H9 (cell line): Measurements from ENCODE around the gene CRELD2. TPM values are rescaled to one million over a fixed set of nuclear protein-coding genes. Genes with fewer than 3 reads are reported as not detected.

ENCODE experiments used
- DNase-seq: peaks from one replicate; pipeline ENCODE4 v3.0.0-alpha.2; 2017
- H2AFZ ChIP-seq: one replicate; pipeline ENCODE4 v1.6.1; 2013; ENCODE audit warnings: mild to moderate bottlenecking, low read length, control low read depth, moderate library complexity
- H2AK5ac ChIP-seq: 2 replicates; pipeline ENCODE4 v1.6.1; 2013; ENCODE audit warnings: low read length, control low read depth, mixed read lengths; ENCODE audit not compliant: insufficient read length
- H2BK120ac ChIP-seq: one replicate; pipeline ENCODE4 v1.6.1; 2013; ENCODE audit warnings: low read depth, mild to moderate bottlenecking, low read length, control low read depth, inconsistent platforms; ENCODE audit not compliant: poor library complexity, severe bottlenecking
- H2BK12ac ChIP-seq: 2 replicates; pipeline ENCODE4 v1.6.1; 2013; ENCODE audit warnings: low read length, control low read depth, mixed read lengths, low read depth; ENCODE audit not compliant: insufficient read length
- H2BK15ac ChIP-seq: 2 replicates; pipeline ENCODE4 v1.6.1; 2013; ENCODE audit warnings: low read depth, low read length, control low read depth
- H2BK20ac ChIP-seq: one replicate; pipeline ENCODE4 v1.6.1; 2013; ENCODE audit warnings: low read depth, mild to moderate bottlenecking, low read length, control low read depth, inconsistent platforms; ENCODE audit not compliant: poor library complexity, severe bottlenecking
- H2BK5ac ChIP-seq: 2 replicates; pipeline ENCODE4 v1.6.1; 2013; ENCODE audit warnings: low read length, control low read depth, mixed read lengths; ENCODE audit not compliant: insufficient read length
- H3K14ac ChIP-seq: 2 replicates; pipeline ENCODE4 v1.6.1; 2013; ENCODE audit warnings: low read length, control low read depth; ENCODE audit not compliant: insufficient read depth
- H3K18ac ChIP-seq: 2 replicates; pipeline ENCODE4 v1.6.1; 2013; ENCODE audit warnings: low read depth, mild to moderate bottlenecking, mixed read lengths, low read length, control low read depth; ENCODE audit not compliant: insufficient read length
- H3K23ac ChIP-seq: 2 replicates; pipeline ENCODE4 v1.6.1; 2013; ENCODE audit warnings: low read length, control low read depth, mixed read lengths, low read depth; ENCODE audit not compliant: insufficient read length
- H3K23me2 ChIP-seq: 2 replicates; pipeline ENCODE4 v1.6.1; 2013; ENCODE audit warnings: low read depth, mild to moderate bottlenecking, mixed read lengths, low read length, control low read depth; ENCODE audit not compliant: insufficient read length, poor library complexity, severe bottlenecking
- H3K27ac ChIP-seq: 2 replicates; pipeline ENCODE4 v1.5.1; 2013; ENCODE audit warnings: low read length, control low read depth, mixed read lengths, low read depth; ENCODE audit not compliant: insufficient read length
- H3K27me3 ChIP-seq: 2 replicates; pipeline ENCODE4 v1.6.1; 2013; ENCODE audit warnings: low read length, control low read depth, inconsistent platforms; ENCODE audit not compliant: insufficient read depth
- H3K4ac ChIP-seq: 2 replicates; pipeline ENCODE4 v1.6.1; 2013; ENCODE audit warnings: low read depth, mild to moderate bottlenecking, control low read depth, inconsistent platforms, low read length, moderate library complexity
- H3K4me1 ChIP-seq: 2 replicates; pipeline ENCODE4 v1.6.1; 2013; ENCODE audit warnings: low read length, control low read depth, inconsistent platforms; ENCODE audit not compliant: insufficient read depth
- H3K4me2 ChIP-seq: 2 replicates; pipeline ENCODE4 v1.6.1; 2013; ENCODE audit warnings: low read length, control low read depth, mixed read lengths; ENCODE audit not compliant: insufficient read length, insufficient read depth
- H3K56ac ChIP-seq: 2 replicates; pipeline ENCODE4 v1.6.1; 2013; ENCODE audit warnings: low read depth, mild to moderate bottlenecking, mixed read lengths, low read length, control low read depth; ENCODE audit not compliant: insufficient read length
- H3K79me1 ChIP-seq: 2 replicates; pipeline ENCODE4 v1.6.1; 2013; ENCODE audit warnings: low read depth, mild to moderate bottlenecking, moderate library complexity, low read length, control low read depth, inconsistent platforms; ENCODE audit not compliant: insufficient read depth, poor library complexity, severe bottlenecking
- H3K79me2 ChIP-seq: 2 replicates; pipeline ENCODE4 v1.6.1; 2013; ENCODE audit warnings: low read length, control low read depth, inconsistent platforms; ENCODE audit not compliant: insufficient read depth
- H3K9ac ChIP-seq: 2 replicates; pipeline ENCODE4 v1.6.1; 2013; ENCODE audit warnings: low read length, control low read depth, mixed read lengths; ENCODE audit not compliant: insufficient read length; ENCODE audit errors: extremely low read depth
- H3K9me3 ChIP-seq: one replicate; pipeline ENCODE4 v1.6.1; 2013; ENCODE audit warnings: low read depth, low read length, inconsistent platforms; ENCODE audit not compliant: control insufficient read depth
- H3T11ph ChIP-seq: one replicate; pipeline ENCODE4 v1.6.1; 2013; ENCODE audit warnings: mild to moderate bottlenecking, low read length, control low read depth, inconsistent platforms
- H4K20me1 ChIP-seq: one replicate; pipeline ENCODE4 v1.6.1; 2013; ENCODE audit not compliant: control insufficient read depth, insufficient read length, insufficient read depth
- H4K5ac ChIP-seq: 2 replicates; pipeline ENCODE4 v1.6.1; 2013; ENCODE audit warnings: low read depth, mild to moderate bottlenecking, mixed read lengths, low read length, control low read depth; ENCODE audit not compliant: insufficient read length
- H4K8ac ChIP-seq: replicated peaks from 2 replicates; pipeline ENCODE4 v1.6.1; 2013; ENCODE audit warnings: low read length, control low read depth, mixed read lengths, low read depth; ENCODE audit not compliant: insufficient read length
- H4K91ac ChIP-seq: 2 replicates; pipeline ENCODE4 v1.6.1; 2013; ENCODE audit warnings: low read depth, mild to moderate bottlenecking, moderate library complexity, mixed read lengths, low read length, control low read depth; ENCODE audit not compliant: insufficient read length
- H3K27ac Mint-ChIP-seq, 3 experiments: 2 replicates in 2 of 3; 3 replicates in 1 of 3; pipeline ENCODE4 v1.8.0; 2020 to 2021; ENCODE audit warnings: mixed read lengths in 3 of 3, mild to moderate bottlenecking in 1 of 3, moderate library complexity in 1 of 3
- H3K27me3 Mint-ChIP-seq: 2 replicates; pipeline ENCODE4 v1.8.0; 2021; ENCODE audit warnings: low read depth, mild to moderate bottlenecking, moderate library complexity, mixed read lengths
- H3K36me3 Mint-ChIP-seq, 3 experiments: 2 replicates in 2 of 3; 3 replicates in 1 of 3; pipeline ENCODE4 v1.8.0; 2020 to 2021; ENCODE audit warnings: low read depth in 3 of 3, mixed read lengths in 3 of 3; ENCODE audit not compliant: insufficient read depth in 1 of 3
- H3K4me1 Mint-ChIP-seq, 2 experiments: 2 replicates each; pipeline ENCODE4 v1.8.0; 2020; ENCODE audit warnings: mixed read lengths in 2 of 2
- H3K4me3 Mint-ChIP-seq, 2 experiments: 2 replicates in 1 of 2; 3 replicates in 1 of 2; pipeline ENCODE4 v1.8.0; 2020 to 2021; ENCODE audit warnings: mild to moderate bottlenecking in 2 of 2, mixed read lengths in 2 of 2, moderate library complexity in 1 of 2
- H3K9me3 Mint-ChIP-seq, 2 experiments: 2 replicates in 1 of 2; 3 replicates in 1 of 2; pipeline ENCODE4 v1.8.0; 2020; ENCODE audit warnings: mild to moderate bottlenecking in 2 of 2, mixed read lengths in 2 of 2, moderate library complexity in 1 of 2
- CTCF ChIP-seq: fragments of 200-600 bp; sonication (generic); conservative IDR thresholded peaks from 3 replicates; pipeline ENCODE4 v1.8.0; 2021; ENCODE audit warnings: antibody characterized with exemption, mild to moderate bottlenecking
- WGBS: extraction: QIAGEN DNeasy Blood & Tissue Kit; methylation state at CpG from one replicate; pipeline ENCODE4 v1.1.7; 2013; ENCODE audit warnings: missing lambda C conversion rate, low lambda C conversion rate, mixed read lengths; ENCODE audit not compliant: insufficient read length; ENCODE audit errors: extremely low coverage; 5-methylcytosine and 5-hydroxymethylcytosine counted together
- total RNA-seq: library from RNA; stranded (reverse); gene quantifications from 2 replicates; pipeline ENCODE4 v1.2.1, GENCODE V29; 2021

Gene CRELD2
- total RNA-seq, 1 experiment from 2014 or later: 34.7 TPM

DNA sequence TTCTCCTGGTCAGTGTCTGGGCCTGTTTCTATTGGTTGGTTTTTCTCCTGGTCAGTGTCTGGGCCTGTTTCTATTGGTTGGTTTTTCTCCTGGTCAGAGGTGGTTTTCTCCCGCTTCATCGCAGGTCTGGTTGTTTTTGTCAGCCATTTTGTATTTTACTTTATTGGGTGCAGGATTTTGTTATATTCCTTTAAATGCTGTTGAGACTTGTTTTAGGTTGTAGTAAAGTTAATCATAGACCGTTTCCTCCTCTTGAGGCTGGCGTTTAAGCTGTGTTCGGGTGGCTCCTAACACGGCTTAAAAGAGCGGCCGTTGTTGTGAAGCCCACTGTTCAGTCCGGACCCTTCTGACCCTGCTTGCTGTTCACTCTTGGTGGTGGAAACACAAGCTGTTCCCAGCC, 38.6 kb upstream of the CRELD2 start:
- Histone ChIP-seq H4K20me1 (peaks cover 2% of the 10 kb centered on the region), H3K9ac (no peak overlapping the region), H3K27ac (no peak overlapping the region), H2AFZ (no peak overlapping the region), H3T11ph (no peak overlapping the region), H3K79me1 (peaks cover 4% of the 10 kb centered on the region), H3K4me2 (no peak overlapping the region), H3K4me1 (no peaks in the 10 kb centered on the region; the same call in 1 of the 2 replicates), H3K27me3 (no peaks in the 10 kb centered on the region), H2BK15ac (no peak overlapping the region), H3K9me3 (no peaks in the 10 kb centered on the region), H4K5ac (no peak overlapping the region), H2BK5ac (peak overlapping the region; percentile 24), H3K23ac (no peak overlapping the region), H3K23me2 (no peaks in the 10 kb centered on the region), H3K79me2 (peaks cover 2% of the 10 kb centered on the region; the same call in 1 of the 2 replicates), H2BK20ac (no peak overlapping the region), H2AK5ac (peak overlapping the region; percentile 84), H3K14ac (no peak overlapping the region), H3K56ac (no peak overlapping the region), H3K18ac (peak overlapping the region; percentile 46), H4K8ac (no peak overlapping the region), H3K4ac (no peak overlapping the region), H4K91ac (no peak overlapping the region), H2BK12ac (no peak overlapping the region), H2BK120ac (no peak overlapping the region)
- WGBS: no CpG with 5 or more reads among the region's 9 CpGs
- Mint-ChIP-seq H3K27ac (peak overlapping the region; percentile 78 to 86 (median 83); a peak in 5 of 7 replicates), H3K4me1 (peaks cover 8 to 9% of the 10 kb centered on the region in 2 experiments), H3K9me3 (peaks cover 18 to 27% of the 10 kb centered on the region in 2 experiments), H3K36me3 (peaks cover 44 to 68% (median 51%) of the 10 kb centered on the region in 3 experiments), H3K4me3 (no peak overlapping the region), H3K27me3 (no peaks in the 10 kb centered on the region)
- DNase-seq: no peak
- TF ChIP-seq CTCF: no peak
